Measurements from ENCODE around the gene SH3PXD2B. TPM values are rescaled to one million over a fixed set of nuclear protein-coding genes. Genes with fewer than 3 reads are reported as not detected.

The SH3PXD2B gene
- total and polyA plus RNA-seq, 2 of the 13 experiments (the other 11 are each of a cell fraction or from before 2014, with no cell fraction given) = 3.4 to 4.6 TPM

DNA sequence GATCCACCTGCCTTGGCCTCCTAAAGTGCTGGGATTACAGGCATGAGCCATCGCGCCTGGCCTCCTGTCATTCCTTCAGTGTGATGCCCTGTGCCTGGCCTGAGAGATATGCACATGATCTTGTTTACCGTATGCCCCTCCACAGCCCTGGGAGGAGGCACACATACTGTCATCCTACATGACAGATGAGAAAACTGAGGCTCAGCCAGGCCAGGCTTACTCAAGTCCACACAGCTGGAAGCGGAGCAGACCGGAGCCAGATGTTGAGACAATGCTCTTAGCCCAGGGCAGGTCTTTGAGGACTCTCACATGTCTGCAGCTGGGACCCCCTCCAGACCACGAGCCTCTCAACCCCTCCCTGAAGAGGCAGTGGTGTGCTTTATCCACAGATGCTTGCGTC lies 38.7 kb upstream of the SH3PXD2B start:
- H3K4me2 ChIP-seq (ENCODE audit: low read depth, low read length) = no peak overlapping the region
- no peak overlapping the region for H2AFZ ChIP-seq (ENCODE audit: low read length)
- 43% methylated on average over 6 of the region's 7 CpGs for WGBS (ENCODE audit: low lambda C conversion rate)
- no peak for TF ChIP-seq MTF1 (CRISPR knock-in tag; IDR thresholded peaks at IDR 0.05)
- TF ChIP-seq ZNF749 (CRISPR knock-in tag; IDR thresholded peaks at IDR 0.05; ENCODE audit: borderline replicate concordance) = no peak
- no peak for TF ChIP-seq ZC3H4 (CRISPR knock-in tag; IDR thresholded peaks at IDR 0.05; ENCODE audit: borderline replicate concordance)
- TF ChIP-seq, protein P1, sequence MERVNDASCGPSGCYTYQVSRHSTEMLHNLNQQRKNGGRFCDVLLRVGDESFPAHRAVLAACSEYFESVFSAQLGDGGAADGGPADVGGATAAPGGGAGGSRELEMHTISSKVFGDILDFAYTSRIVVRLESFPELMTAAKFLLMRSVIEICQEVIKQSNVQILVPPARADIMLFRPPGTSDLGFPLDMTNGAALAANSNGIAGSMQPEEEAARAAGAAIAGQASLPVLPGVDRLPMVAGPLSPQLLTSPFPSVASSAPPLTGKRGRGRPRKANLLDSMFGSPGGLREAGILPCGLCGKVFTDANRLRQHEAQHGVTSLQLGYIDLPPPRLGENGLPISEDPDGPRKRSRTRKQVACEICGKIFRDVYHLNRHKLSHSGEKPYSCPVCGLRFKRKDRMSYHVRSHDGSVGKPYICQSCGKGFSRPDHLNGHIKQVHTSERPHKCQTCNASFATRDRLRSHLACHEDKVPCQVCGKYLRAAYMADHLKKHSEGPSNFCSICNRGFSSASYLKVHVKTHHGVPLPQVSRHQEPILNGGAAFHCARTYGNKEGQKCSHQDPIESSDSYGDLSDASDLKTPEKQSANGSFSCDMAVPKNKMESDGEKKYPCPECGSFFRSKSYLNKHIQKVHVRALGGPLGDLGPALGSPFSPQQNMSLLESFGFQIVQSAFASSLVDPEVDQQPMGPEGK (CRISPR knock-in tag; IDR thresholded peaks at IDR 0.05) = no peak
- no peak for TF ChIP-seq ZNF329 (CRISPR knock-in tag; IDR thresholded peaks at IDR 0.05; ENCODE audit: low read depth)
- TF ChIP-seq HNRNPUL1 (IDR thresholded peaks at IDR 0.05; ENCODE audit: low read depth, low read length) = no peak
- TF ChIP-seq FOXP1 (IDR thresholded peaks at IDR 0.05) = no peak
- no peak for TF ChIP-seq FOXP1 (CRISPR knock-in tag; IDR thresholded peaks at IDR 0.05)
- TF ChIP-seq MLLT10 (CRISPR knock-in tag; IDR thresholded peaks at IDR 0.05) = no peak
- no peak for TF ChIP-seq ZNF138 (CRISPR knock-in tag; IDR thresholded peaks at IDR 0.05; ENCODE audit: low read depth)
- no peak for TF ChIP-seq ZBTB20 (CRISPR knock-in tag; IDR thresholded peaks at IDR 0.05; ENCODE audit: borderline replicate concordance, low read depth)
- TF ChIP-seq KAT7 (CRISPR knock-in tag; IDR thresholded peaks at IDR 0.05; ENCODE audit: borderline replicate concordance) = no peak
- TF ChIP-seq RXRB (CRISPR knock-in tag; IDR thresholded peaks at IDR 0.05; ENCODE audit: borderline replicate concordance) = no peak
- TF ChIP-seq ZNF232 (CRISPR knock-in tag; IDR thresholded peaks at IDR 0.05; ENCODE audit: borderline replicate concordance) = no peak
- no peak for TF ChIP-seq ZFX (CRISPR knock-in tag; IDR thresholded peaks at IDR 0.05; ENCODE audit: low read depth)
- no peak for TF ChIP-seq ZNF557 (CRISPR knock-in tag; IDR thresholded peaks at IDR 0.05)
- no peak for TF ChIP-seq SP5 (CRISPR knock-in tag; IDR thresholded peaks at IDR 0.05; ENCODE audit: borderline replicate concordance, low read depth)
- peaks cover 7 to 65% of the 10 kb centered on the region in 2 experiments; a peak in 4 of 5 replicates for H3K27me3 ChIP-seq (ENCODE audit: control insufficient read depth in 1 of 2, insufficient read depth in 2 of 2, low read length in 2 of 2)
- H3K9ac ChIP-seq (ENCODE audit: insufficient read depth, low read depth, low read length) = no peak overlapping the region
- no peak overlapping the region for H3K27ac ChIP-seq (ENCODE audit: extremely low read length, insufficient read depth, low read length)
- CTCF ChIA-PET (ENCODE audit: low intra/inter-chr PET ratio, low total read pairs) = no interaction called here
- no peaks in the 10 kb centered on the region for H4K20me1 ChIP-seq (ENCODE audit: insufficient read depth, low read length)
- no peaks in the 10 kb centered on the region for H3K79me2 ChIP-seq (ENCODE audit: insufficient read depth, low read length)
- DNase-seq (ENCODE audit: low spot score) (no peak), FAIRE-seq (no peak), ATAC-seq (no peak)
- intact Hi-C loops (cut with micrococcal nuclease; ENCODE audit: unreplicated experiment) = no loop called here
- no peak overlapping the region for H3K4me3 ChIP-seq (replicated peaks in 1 of 3; ENCODE audit: insufficient read depth in 1 of 3, low read depth in 2 of 3, low read length in 3 of 3)
- no peaks in the 10 kb centered on the region for H3K36me3 ChIP-seq (replicated peaks in 1 of 2; ENCODE audit: control insufficient read depth in 1 of 2, insufficient read depth in 2 of 2, low read length in 2 of 2)
- no peaks in the 10 kb centered on the region for H3K4me1 ChIP-seq (ENCODE audit: insufficient read depth, low read length)
- in situ Hi-C loops (cut with HindIII; ENCODE audit: extremely low pct_ligation_motif_present, low pct_unique_long_range_greater_than_20kb) = no loop called here
- POLR2A ChIA-PET = no interaction called here
- no peaks in the 10 kb centered on the region for H3K9me3 ChIP-seq (ENCODE audit: low read length)
- no TSS peak for BruUV-seq (replicated peaks)
